Mammary epithelial cell (primary cell): ENCODE results near the gene MIR17HG.

ENCODE experiments used
- EZH2 ChIP-seq: IDR thresholded peaks from 2 replicates; pipeline ENCODE4 v1.6.1; 2012; ENCODE audit warnings: low read length, inconsistent platforms, borderline replicate concordance
- TF ChIP-seq, protein P1 (sequence below), 2 donors: IDR thresholded peaks in 1 of 2; conservative IDR thresholded peaks in 1 of 2; 2 replicates each; pipeline ENCODE4 v1.5.1; 2011 to 2012; ENCODE audit warnings: inconsistent platforms in 2 of 2, low read length in 2 of 2, mild to moderate bottlenecking in 2 of 2, control low read depth in 1 of 2, low read depth in 1 of 2; ENCODE audit not compliant: insufficient read depth in 1 of 2; ENCODE audit errors: extremely low read depth in 1 of 2

DNA sequence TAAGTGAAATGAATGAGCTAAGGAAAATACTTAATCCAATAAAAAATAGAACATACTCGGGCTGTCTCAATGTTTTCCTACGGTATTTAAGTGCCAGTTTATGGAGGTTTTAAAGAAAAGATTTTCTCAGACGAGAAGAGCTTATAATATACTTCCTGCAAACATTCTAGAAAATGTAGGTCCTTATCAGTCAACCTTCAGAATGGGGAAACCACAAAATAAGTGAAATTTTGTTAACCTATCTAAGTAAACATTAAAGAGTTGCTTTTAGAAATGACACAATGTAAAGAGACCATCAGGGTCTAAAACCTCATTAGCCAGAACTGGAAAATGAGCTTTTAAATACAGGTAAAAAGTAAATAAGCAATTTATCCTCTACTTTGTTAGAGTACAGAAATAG lies 12.1 kb downstream of the MIR17HG start:
- TF ChIP-seq EZH2, result no peak
- TF ChIP-seq, protein P1, sequence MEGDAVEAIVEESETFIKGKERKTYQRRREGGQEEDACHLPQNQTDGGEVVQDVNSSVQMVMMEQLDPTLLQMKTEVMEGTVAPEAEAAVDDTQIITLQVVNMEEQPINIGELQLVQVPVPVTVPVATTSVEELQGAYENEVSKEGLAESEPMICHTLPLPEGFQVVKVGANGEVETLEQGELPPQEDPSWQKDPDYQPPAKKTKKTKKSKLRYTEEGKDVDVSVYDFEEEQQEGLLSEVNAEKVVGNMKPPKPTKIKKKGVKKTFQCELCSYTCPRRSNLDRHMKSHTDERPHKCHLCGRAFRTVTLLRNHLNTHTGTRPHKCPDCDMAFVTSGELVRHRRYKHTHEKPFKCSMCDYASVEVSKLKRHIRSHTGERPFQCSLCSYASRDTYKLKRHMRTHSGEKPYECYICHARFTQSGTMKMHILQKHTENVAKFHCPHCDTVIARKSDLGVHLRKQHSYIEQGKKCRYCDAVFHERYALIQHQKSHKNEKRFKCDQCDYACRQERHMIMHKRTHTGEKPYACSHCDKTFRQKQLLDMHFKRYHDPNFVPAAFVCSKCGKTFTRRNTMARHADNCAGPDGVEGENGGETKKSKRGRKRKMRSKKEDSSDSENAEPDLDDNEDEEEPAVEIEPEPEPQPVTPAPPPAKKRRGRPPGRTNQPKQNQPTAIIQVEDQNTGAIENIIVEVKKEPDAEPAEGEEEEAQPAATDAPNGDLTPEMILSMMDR (conservative IDR thresholded peaks at IDR 0.05 in 1 of 2, IDR thresholded peaks at IDR 0.05 in 1 of 2; ENCODE audit: extremely low read depth in 1 of 2, insufficient read depth in 1 of 2, low read depth in 1 of 2, low read length in 2 of 2), result no peak
